Duodenal mucosa (tissue), 2 donors: ENCODE results near the gene RABGAP1L.
"Not testable (repeated sequence)": the region's sequence is repeated elsewhere in the genome, so short reads cannot be mapped to it uniquely, and the experiment has no call there.

Experiments
- H3K27ac ChIP-seq: one replicate; pipeline ENCODE4 v1.7.0; 2013; ENCODE audit warnings: low read depth, low read length
- H3K27me3 ChIP-seq, 2 donors: one replicate each; pipeline ENCODE4 v1.7.0; 2013; ENCODE audit warnings: low read length in 2 of 2, control low read depth in 1 of 2; ENCODE audit not compliant: insufficient read depth in 2 of 2, control insufficient read depth in 1 of 2
- H3K36me3 ChIP-seq, 2 donors: one replicate each; pipeline ENCODE4 v1.7.0; 2013; ENCODE audit warnings: low read length in 2 of 2, control low read depth in 1 of 2; ENCODE audit not compliant: insufficient read depth in 2 of 2, control insufficient read depth in 1 of 2
- H3K4me1 ChIP-seq, 2 donors: one replicate each; pipeline ENCODE4 v1.7.0; 2013; ENCODE audit warnings: low read length in 2 of 2, control low read depth in 1 of 2; ENCODE audit not compliant: insufficient read depth in 2 of 2, control insufficient read depth in 1 of 2
- H3K4me3 ChIP-seq, 2 donors: one replicate each; pipeline ENCODE4 v1.7.0; 2013; ENCODE audit warnings: low read length in 2 of 2, low read depth in 1 of 2
- H3K9ac ChIP-seq, 2 donors: one replicate each; pipeline ENCODE4 v1.7.0; 2013; ENCODE audit warnings: low read length in 2 of 2, low read depth in 1 of 2
- H3K9me3 ChIP-seq, 2 donors: one replicate each; pipeline ENCODE4 v1.7.0; 2013; ENCODE audit warnings: low read length in 2 of 2, control low read depth in 1 of 2; ENCODE audit not compliant: control insufficient read depth in 1 of 2

Gene RABGAP1L

GRCh38 chr1:174166530-174167264 lies 7.4 kb downstream of the RABGAP1L start:
- H3K27me3 ChIP-seq, result no peaks in the 10 kb centered on the region
- H3K36me3 ChIP-seq, result no peaks in the 10 kb centered on the region
- H3K4me1 ChIP-seq, result peaks cover 10 to 21% of the 10 kb centered on the region in 2 donors
- H3K9me3 ChIP-seq, result no peaks in the 10 kb centered on the region
- H3K9ac ChIP-seq, result no peak overlapping the region
- H3K27ac ChIP-seq, result no peak overlapping the region
- H3K4me3 ChIP-seq, result no peak overlapping the region

- Histone ChIP-seq H3K4me1 (peaks cover 10 to 21% of the 10 kb centered on the region in 2 donors), H3K9me3 (no peaks in the 10 kb centered on the region), H3K4me3 (no peak overlapping the region), H3K36me3 (no peaks in the 10 kb centered on the region), H3K9ac (no peak overlapping the region), H3K27ac (no peak overlapping the region), H3K27me3 (no peaks in the 10 kb centered on the region)
Measured at GRCh38 chr1:174167265-174167803, 8.0 kb downstream of the RABGAP1L start.

DNA sequence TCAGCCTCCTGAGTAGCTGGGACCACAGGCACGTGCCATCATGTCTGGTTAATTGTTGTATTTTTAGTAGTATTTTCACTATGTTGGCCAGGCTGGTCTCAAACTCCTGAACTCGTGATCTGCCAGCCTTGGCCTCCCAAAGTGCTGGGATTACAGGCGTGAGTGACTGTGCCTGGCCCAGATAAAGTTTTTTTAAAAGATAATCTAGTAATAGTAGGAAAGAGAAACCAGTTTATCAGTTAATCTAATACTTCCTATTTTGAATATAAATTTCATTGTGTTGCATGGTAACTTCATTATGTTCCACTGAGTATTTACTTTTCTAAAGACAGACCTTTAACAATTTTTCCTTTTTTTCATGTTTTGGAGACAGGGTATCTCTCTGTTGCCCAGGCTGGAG lies 10.0 kb downstream of the RABGAP1L start:
- Histone ChIP-seq H3K36me3 (no peaks in the 10 kb centered on the region), H3K4me3 (no peak overlapping the region), H3K4me1 (peaks cover 12 to 21% of the 10 kb centered on the region in 2 donors), H3K27me3 (no peaks in the 10 kb centered on the region), H3K9me3 (no peaks in the 10 kb centered on the region), H3K9ac (no peak overlapping the region), H3K27ac (no peak overlapping the region)

GRCh38 chr1:174171073-174171472 lies 11.8 kb downstream of the RABGAP1L start:
- Histone ChIP-seq H3K27ac (no peak overlapping the region), H3K4me3 (no peak overlapping the region), H3K36me3 (no peaks in the 10 kb centered on the region), H3K4me1 (peaks cover 5 to 13% of the 10 kb centered on the region in 2 donors), H3K27me3 (no peaks in the 10 kb centered on the region), H3K9me3 (no peaks in the 10 kb centered on the region), H3K9ac (no peak overlapping the region)

DNA sequence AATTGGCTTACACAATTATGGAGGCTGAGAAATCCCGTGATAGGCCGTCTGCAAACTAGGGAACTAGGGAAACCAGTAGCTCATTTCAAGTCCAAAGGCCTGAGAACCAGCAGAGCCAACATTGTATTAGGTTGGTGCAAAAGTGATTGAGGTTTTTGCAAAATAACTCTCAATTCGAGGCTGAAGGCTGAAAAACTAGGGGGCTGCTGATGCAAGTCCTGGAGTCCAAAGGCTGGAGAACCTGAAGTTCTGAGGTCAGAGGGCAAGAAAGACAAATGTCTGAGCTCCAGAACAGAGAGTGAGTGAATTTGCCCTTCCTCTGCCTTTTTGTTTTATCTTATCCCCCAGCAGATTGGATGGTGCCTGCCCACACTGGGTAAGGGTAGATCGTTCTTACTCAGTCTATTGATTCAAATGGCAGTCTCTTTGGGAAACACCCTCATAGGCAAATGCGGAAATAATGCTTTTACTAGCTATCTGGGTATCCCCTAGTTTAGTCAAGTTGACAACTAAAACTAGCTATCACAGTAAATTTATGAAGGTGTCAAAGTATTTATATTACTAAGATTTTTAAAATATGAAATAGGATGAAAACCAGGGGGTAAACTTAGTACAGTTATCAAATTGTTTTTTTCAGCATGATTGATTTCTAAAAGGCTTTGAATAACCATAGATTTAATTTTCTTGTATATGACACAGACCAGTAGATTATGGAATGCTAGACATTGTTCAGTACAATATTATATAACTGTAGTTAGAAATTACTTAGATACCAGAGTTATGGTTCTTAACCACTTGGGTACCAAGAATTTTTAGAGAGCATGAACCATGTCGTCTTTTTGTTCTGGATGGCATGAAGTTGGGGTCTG lies 15.4 kb downstream of the RABGAP1L start:
- Histone ChIP-seq H3K4me1 (peaks cover 0 to 5% of the 10 kb centered on the region in 2 donors), H3K9me3 (no peaks in the 10 kb centered on the region), H3K9ac (no peak overlapping the region), H3K27ac (no peak overlapping the region), H3K4me3 (no peak overlapping the region), H3K36me3 (no peaks in the 10 kb centered on the region), H3K27me3 (no peaks in the 10 kb centered on the region)

GRCh38 chr1:174178459-174178858 lies 19.1 kb downstream of the RABGAP1L start:
- not testable (repeated sequence) for H3K27ac ChIP-seq, H3K9ac ChIP-seq, H3K27me3 ChIP-seq, H3K4me1 ChIP-seq, H3K4me3 ChIP-seq, H3K36me3 ChIP-seq, H3K9me3 ChIP-seq

GRCh38 chr1:174189428-174190062 lies 30.2 kb downstream of the RABGAP1L start:
- no peak overlapping the region for H3K9ac ChIP-seq
- H3K27me3 ChIP-seq, result no peaks in the 10 kb centered on the region
- no peak overlapping the region for H3K27ac ChIP-seq
- H3K4me1 ChIP-seq, result peaks cover 0 to 8% of the 10 kb centered on the region in 2 donors
- no peaks in the 10 kb centered on the region for H3K36me3 ChIP-seq
- peaks cover 4 to 10% of the 10 kb centered on the region in 2 donors for H3K9me3 ChIP-seq
- no peak overlapping the region for H3K4me3 ChIP-seq

- Histone ChIP-seq H3K9me3 (peaks cover 4 to 10% of the 10 kb centered on the region in 2 donors), H3K4me1 (peaks cover 0 to 8% of the 10 kb centered on the region in 2 donors), H3K36me3 (no peaks in the 10 kb centered on the region), H3K4me3 (no peak overlapping the region), H3K27me3 (no peaks in the 10 kb centered on the region), H3K9ac (no peak overlapping the region), H3K27ac (no peak overlapping the region)
Measured at GRCh38 chr1:174190691-174191199, 31.4 kb downstream of the RABGAP1L start.

GRCh38 chr1:174191349-174191862 lies 32.1 kb downstream of the RABGAP1L start:
- no peak overlapping the region for H3K4me3 ChIP-seq
- H3K27ac ChIP-seq, result no peak overlapping the region
- H3K9me3 ChIP-seq, result peaks cover 4 to 10% of the 10 kb centered on the region in 2 donors
- H3K27me3 ChIP-seq, result no peaks in the 10 kb centered on the region
- H3K36me3 ChIP-seq, result no peaks in the 10 kb centered on the region
- no peak overlapping the region for H3K9ac ChIP-seq
- H3K4me1 ChIP-seq, result peaks cover 0 to 8% of the 10 kb centered on the region in 2 donors
